ENCODE measurements around the gene GSX2.
A peak's percentile ranks its signal among the peaks of the same experiment; 100 is the strongest.

GSX2 gene

GRCh38 chr4:54091637-54092404 lies 8.1 kb upstream of the GSX2 start (continued):
- TF ChIP-seq BCL6B (tag by site-specific recombination; IDR thresholded peaks at IDR 0.05) (no peak), ZBTB48 (tag by site-specific recombination; IDR thresholded peaks at IDR 0.05) (no peak), ZNF266 (tag by site-specific recombination; IDR thresholded peaks at IDR 0.05; ENCODE audit: low read depth) (no peak), ZNF704 (tag by site-specific recombination; IDR thresholded peaks at IDR 0.05) (no peak), ZNF335 (tag by site-specific recombination; conservative IDR thresholded peaks at IDR 0.05) (peak; percentile 80), ZNF184 (tag by site-specific recombination; IDR thresholded peaks at IDR 0.05) (no peak), ZNF175 (tag by site-specific recombination; IDR thresholded peaks at IDR 0.05) (no peak), ZBTB17 (tag by site-specific recombination; IDR thresholded peaks at IDR 0.05) (peak; percentile 63), ZNF133 (tag by site-specific recombination; IDR thresholded peaks at IDR 0.05) (no peak), ZNF768 (tag by site-specific recombination; IDR thresholded peaks at IDR 0.05) (no peak), ZNF404 (tag by site-specific recombination; IDR thresholded peaks at IDR 0.05) (no peak), ZBTB11 (tag by site-specific recombination; conservative IDR thresholded peaks at IDR 0.05; ENCODE audit: low read depth) (no peak), ZNF692 (tag by site-specific recombination; IDR thresholded peaks at IDR 0.05) (peak; percentile 33; the same call in 1 of the 2 replicates), ZEB2 (tag by site-specific recombination; IDR thresholded peaks at IDR 0.05) (0 out of 2 replicates have a peak, but pooled peaks have one; percentile 21), FEZF1 (tag by site-specific recombination; IDR thresholded peaks at IDR 0.05) (peak; percentile 51; the same call in 1 of the 2 replicates), ZNF302 (tag by site-specific recombination; IDR thresholded peaks at IDR 0.05; ENCODE audit: low read depth) (no peak), PRDM1 (tag by site-specific recombination; IDR thresholded peaks at IDR 0.05) (peak; percentile 83), ZNF596 (tag by site-specific recombination; IDR thresholded peaks at IDR 0.05) (no peak), ZNF423 (tag by site-specific recombination; IDR thresholded peaks at IDR 0.05) (no peak), ZNF433 (tag by site-specific recombination; IDR thresholded peaks at IDR 0.05; ENCODE audit: low read depth) (no peak), ZNF112 (tag by site-specific recombination; IDR thresholded peaks at IDR 0.05) (no peak), ZNF776 (tag by site-specific recombination; IDR thresholded peaks at IDR 0.05; ENCODE audit: borderline replicate concordance) (no peak), ZNF585B (tag by site-specific recombination; IDR thresholded peaks at IDR 0.05) (no peak), ZBTB26 (tag by site-specific recombination; optimal IDR thresholded peaks at IDR 0.05) (peak; percentile 93), MYNN (tag by site-specific recombination; IDR thresholded peaks at IDR 0.05; ENCODE audit: borderline replicate concordance) (no peak), SCRT2 (tag by site-specific recombination; IDR thresholded peaks at IDR 0.05) (peak; percentile 83), ELK4 (IDR thresholded peaks at IDR 0.05; ENCODE audit: borderline replicate concordance, low read depth, low read length) (no peak), ZNF248 (tag by site-specific recombination; IDR thresholded peaks at IDR 0.05) (no peak), ZXDB (tag by site-specific recombination; IDR thresholded peaks at IDR 0.05) (0 out of 2 replicates have a peak, but pooled peaks have one; percentile 38)

Measured in HEK293 (cell line).